ENCODE results near the gene CZIB.

GRCh38 chr1:53270107-53270506, 49.7 kb upstream of the CZIB start:
- TF ChIP-seq CTCF (IDR thresholded peaks at IDR 0.05; ENCODE audit: low read length), result no peak
- TF ChIP-seq EZH2 (IDR thresholded peaks at IDR 0.05; ENCODE audit: borderline replicate concordance, low read length), result no peak

Measured in OCI-LY1 (cell line).